NB4 (cell line): ENCODE measurements around the gene ETNPPL.

Experiments
- DNase-seq: peaks from one replicate; pipeline ENCODE4 v3.0.0; 2010; ENCODE audit warnings: low read depth
- H3K4me3 ChIP-seq: one replicate; pipeline ENCODE4 v1.5.1; 2011; ENCODE audit warnings: mild to moderate bottlenecking, low read depth, low read length, moderate library complexity
- MAX ChIP-seq: IDR thresholded peaks from 2 replicates; pipeline ENCODE4 v1.6.1; 2011; ENCODE audit warnings: low read depth, low read length
- MYC ChIP-seq: IDR thresholded peaks from 2 replicates; pipeline ENCODE4 v1.6.1; 2011; ENCODE audit warnings: low read depth, low read length
- POLR2A ChIP-seq: IDR thresholded peaks from 2 replicates; pipeline ENCODE4 v1.6.1; 2011; ENCODE audit warnings: mild to moderate bottlenecking; ENCODE audit not compliant: insufficient read length; ENCODE audit errors: extremely low read depth
- TF ChIP-seq, protein P1 (sequence below): IDR thresholded peaks from one replicate; pipeline ENCODE4 v1.5.1; 2012; ENCODE audit warnings: low read depth, low read length

ETNPPL gene

DNA sequence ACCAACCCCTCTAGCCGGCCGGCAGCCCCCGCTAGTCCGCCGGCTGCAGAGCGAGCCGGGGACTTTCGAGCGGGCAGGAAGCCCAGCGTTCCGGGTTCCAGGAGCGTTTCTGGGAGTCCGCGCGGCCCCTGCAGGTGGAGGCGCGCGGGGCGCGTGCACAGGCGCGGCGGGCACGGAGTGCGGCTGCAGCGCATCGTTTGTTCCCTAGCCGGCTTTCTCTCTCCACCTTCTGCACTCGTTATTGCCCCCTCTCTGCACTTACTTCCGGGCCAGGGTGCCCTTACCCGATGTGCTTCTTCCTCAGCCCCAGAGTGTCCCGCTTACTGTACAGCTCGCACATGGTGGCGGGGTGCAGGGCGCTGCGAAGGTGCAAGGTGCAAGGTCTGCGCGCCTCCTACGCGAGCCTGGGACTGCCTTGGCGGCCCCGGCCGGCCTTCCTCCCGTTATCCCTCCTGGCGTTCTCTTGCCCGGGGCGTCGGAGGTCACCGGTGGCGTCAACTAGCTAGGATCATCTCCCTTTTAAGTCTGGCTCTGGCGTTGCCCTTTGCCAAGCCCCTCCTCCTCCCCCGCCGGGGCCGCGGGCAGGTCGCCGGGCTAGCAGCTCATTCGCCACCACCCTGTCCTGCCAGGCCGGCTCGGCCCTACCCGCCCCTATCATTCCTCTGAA lies at the start of gene ETNPPL:
ETNPPL (minus strand) TSS at position 495 of the 667 bp plus-strand sequence; CDS start at position 340, 155 bp downstream.
- TF ChIP-seq MYC, result no peak
- TF ChIP-seq, protein P1, sequence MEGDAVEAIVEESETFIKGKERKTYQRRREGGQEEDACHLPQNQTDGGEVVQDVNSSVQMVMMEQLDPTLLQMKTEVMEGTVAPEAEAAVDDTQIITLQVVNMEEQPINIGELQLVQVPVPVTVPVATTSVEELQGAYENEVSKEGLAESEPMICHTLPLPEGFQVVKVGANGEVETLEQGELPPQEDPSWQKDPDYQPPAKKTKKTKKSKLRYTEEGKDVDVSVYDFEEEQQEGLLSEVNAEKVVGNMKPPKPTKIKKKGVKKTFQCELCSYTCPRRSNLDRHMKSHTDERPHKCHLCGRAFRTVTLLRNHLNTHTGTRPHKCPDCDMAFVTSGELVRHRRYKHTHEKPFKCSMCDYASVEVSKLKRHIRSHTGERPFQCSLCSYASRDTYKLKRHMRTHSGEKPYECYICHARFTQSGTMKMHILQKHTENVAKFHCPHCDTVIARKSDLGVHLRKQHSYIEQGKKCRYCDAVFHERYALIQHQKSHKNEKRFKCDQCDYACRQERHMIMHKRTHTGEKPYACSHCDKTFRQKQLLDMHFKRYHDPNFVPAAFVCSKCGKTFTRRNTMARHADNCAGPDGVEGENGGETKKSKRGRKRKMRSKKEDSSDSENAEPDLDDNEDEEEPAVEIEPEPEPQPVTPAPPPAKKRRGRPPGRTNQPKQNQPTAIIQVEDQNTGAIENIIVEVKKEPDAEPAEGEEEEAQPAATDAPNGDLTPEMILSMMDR, result no peak
- TF ChIP-seq POLR2A, result no peak
- TF ChIP-seq MAX, result no peak

GRCh38 chr4:108811486-108811885 lies 48.6 kb upstream of the ETNPPL start:
- TF ChIP-seq POLR2A (no peak), MAX (no peak), MYC (no peak)
- TF ChIP-seq, protein P1, result no peak
- no peak for DNase-seq
- H3K4me3 ChIP-seq, result no peak overlapping the region

More for the DNA sequence above, at the start of gene ETNPPL:
- H3K4me3 ChIP-seq, result no peak within 1 kb of the TSS
- DNase-seq, result no peak

DNA sequence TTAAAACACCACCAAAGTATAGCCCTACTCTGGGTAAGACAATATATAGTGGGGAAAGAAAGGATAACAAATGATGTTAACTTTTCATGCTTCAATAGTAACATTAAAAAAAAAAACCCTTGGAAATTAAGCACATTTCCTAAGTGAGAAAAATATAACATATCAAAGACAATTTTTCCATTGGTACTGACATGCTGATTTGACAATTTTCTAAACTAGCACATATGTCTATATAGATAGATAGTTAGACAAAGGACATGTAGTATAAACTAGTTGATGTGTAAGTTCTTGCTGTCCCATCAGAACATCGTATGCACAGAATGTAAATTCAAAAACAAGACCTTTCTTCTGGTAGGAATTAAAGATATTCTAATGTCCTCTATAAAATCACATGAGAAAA lies 47.2 kb upstream of the ETNPPL start:
- no peak overlapping the region for H3K4me3 ChIP-seq

GRCh38 chr4:108804648-108805273 lies 41.9 kb upstream of the ETNPPL start:
- DNase-seq, result no peak
- H3K4me3 ChIP-seq, result no peak overlapping the region
- TF ChIP-seq MAX (no peak), POLR2A (no peak), MYC (no peak)
- TF ChIP-seq, protein P1, result no peak

More for the DNA sequence above, 47.2 kb upstream of the ETNPPL start:
- no peak for TF ChIP-seq MAX
- no peak for TF ChIP-seq POLR2A
- TF ChIP-seq, protein P1, result no peak
- no peak for TF ChIP-seq MYC
- DNase-seq, result no peak

- TF ChIP-seq POLR2A (no peak), MYC (no peak), MAX (no peak)
- TF ChIP-seq, protein P1, result no peak
- DNase-seq, result no peak
- H3K4me3 ChIP-seq, result no peak overlapping the region
These were observed 36.5 kb upstream of the ETNPPL start for GRCh38 chr4:108799306-108799705.
